Tibial artery (tissue), 4 donors: Measurements from ENCODE around the gene FAM187B.
"Not testable (repeated sequence)": the region's sequence is repeated elsewhere in the genome, so short reads cannot be mapped to it uniquely, and the experiment has no call there.

Experiments used
- DNase-seq, 2 donors: peaks; one replicate each; pipeline ENCODE4 v3.0.0-alpha.2; 2019
- H3K27ac ChIP-seq, 2 donors: fragments of 200-600 bp; sonication (generic) in 1 of 2; 1 replicate in 1 of 2; 2 replicates in 1 of 2; pipeline ENCODE4 v1.5.1; 2018 to 2019; ENCODE audit warnings: mild to moderate bottlenecking in 1 of 2
- H3K27me3 ChIP-seq, 2 donors: fragments of 200-600 bp; sonication (generic) in 1 of 2; one replicate each; pipeline versions ENCODE4 v1.5.1 to v1.6.0; 2016 to 2019
- H3K36me3 ChIP-seq, 3 donors: fragments of 200-600 bp; sonication (generic) in 2 of 3; one replicate each; pipeline ENCODE4 v1.5.1; 2016 to 2019; ENCODE audit warnings: mild to moderate bottlenecking in 2 of 3
- H3K4me1 ChIP-seq, 4 donors: fragments of 200-600 bp; sonication (generic) in 2 of 4; 1 replicate in 3 of 4; 2 replicates in 1 of 4; pipeline ENCODE4 v1.5.1; 2016 to 2019
- H3K4me3 ChIP-seq, 2 donors: fragments of 200-600 bp; sonication (generic) in 1 of 2; 1 replicate in 1 of 2; 2 replicates in 1 of 2; pipeline ENCODE4 v1.5.1; 2018 to 2019; ENCODE audit warnings: mild to moderate bottlenecking in 2 of 2
- H3K9me3 ChIP-seq, 3 donors: fragments of 200-600 bp; sonication (generic) in 1 of 3; one replicate each; pipeline ENCODE4 v1.5.1; 2016 to 2019
- CTCF ChIP-seq, 2 experiments: fragments of 200-600 bp in 1 of 2; fragments of 450-650 bp in 1 of 2; IDR thresholded peaks; one replicate each; pipeline ENCODE4 v1.5.1; 2017 to 2019; ENCODE audit warnings: antibody characterized with exemption in 2 of 2, mild to moderate bottlenecking in 1 of 2, moderate library complexity in 1 of 2
- intact Hi-C: fragments of 100-400 bp; cut with DNase I; formaldehyde crosslinking; loops from one replicate; pipeline ENCODE4 v1.15.0; 2023; ENCODE audit warnings: low total_unique reads

Gene FAM187B

DNA sequence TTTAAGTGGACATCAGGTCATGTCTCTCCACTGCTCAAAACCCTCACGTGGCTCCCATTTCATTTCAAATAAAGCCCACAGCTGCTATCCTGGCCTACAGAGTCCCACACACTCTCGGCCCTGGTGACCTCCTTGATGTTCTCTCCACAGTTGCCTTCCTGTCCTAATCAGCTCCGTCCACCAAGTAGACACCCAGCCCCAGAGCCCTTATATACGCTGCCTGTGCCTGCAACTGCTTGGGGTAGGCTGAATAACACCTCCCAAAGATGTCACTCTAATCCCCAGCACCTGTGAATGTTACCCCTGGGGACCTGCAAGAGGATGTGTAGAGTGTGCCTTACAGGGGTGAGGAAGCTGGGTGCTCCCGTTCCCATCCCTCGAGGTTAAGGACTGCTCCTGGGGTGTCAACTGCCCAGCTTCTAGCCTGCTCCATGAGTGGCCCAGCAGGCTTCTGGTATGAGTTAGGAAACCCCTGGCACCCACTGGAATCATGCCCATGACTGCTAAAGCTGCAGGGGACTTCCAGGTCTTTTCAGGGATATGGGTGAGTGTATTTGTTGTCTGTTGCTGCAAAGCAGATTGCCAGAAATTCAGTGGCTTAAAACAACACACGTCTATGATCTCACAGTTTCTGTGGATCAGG lies 6.0 kb downstream of the FAM187B start:
- H3K36me3 ChIP-seq: no peaks in the 10 kb centered on the region
- no peak for DNase-seq
- TF ChIP-seq CTCF (IDR thresholded peaks at IDR 0.05): no peak
- intact Hi-C loops: no loop called here
- H3K9me3 ChIP-seq: peaks cover 0 to 7% (median 0%) of the 10 kb centered on the region in 3 donors
- no peak overlapping the region for H3K4me3 ChIP-seq
- no peak overlapping the region for H3K27ac ChIP-seq
- peaks cover 0 to 35% of the 10 kb centered on the region in 2 donors for H3K27me3 ChIP-seq
- no peaks in the 10 kb centered on the region for H3K4me1 ChIP-seq

DNA sequence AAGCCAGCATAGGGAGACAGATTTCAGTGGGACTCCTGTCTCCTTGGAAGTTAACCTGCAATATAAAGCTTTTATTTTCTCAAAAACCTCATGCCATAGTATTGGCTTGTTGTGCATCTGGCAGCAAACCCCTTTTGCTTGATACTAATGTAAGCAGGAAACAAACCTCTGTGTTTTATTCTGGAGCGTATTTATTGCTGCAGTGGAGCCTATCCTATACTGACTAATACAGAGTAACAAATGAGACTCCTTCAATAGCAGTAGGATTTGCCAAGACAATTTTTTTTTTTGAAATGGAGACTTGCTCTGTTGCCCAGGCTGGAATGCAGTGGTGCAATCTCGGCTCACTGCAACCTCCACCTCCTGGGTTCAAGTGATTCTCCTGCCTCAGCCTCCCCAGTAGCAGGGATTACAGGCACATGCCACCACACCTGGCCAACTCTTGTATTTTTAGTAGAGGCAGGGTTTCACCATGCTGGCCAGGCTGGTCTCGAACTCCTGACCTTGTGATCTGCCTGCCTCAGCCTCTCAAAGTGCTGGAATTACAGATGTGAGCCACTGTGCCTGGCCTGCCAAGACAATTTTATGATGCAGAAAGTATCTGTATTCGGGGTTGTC lies 7.5 kb downstream of the FAM187B start:
- peaks cover 0 to 30% of the 10 kb centered on the region in 2 donors for H3K27me3 ChIP-seq
- intact Hi-C loops, H3K27ac ChIP-seq, H3K36me3 ChIP-seq, DNase-seq, H3K4me3 ChIP-seq, H3K9me3 ChIP-seq, H3K4me1 ChIP-seq: not testable (repeated sequence)

DNA sequence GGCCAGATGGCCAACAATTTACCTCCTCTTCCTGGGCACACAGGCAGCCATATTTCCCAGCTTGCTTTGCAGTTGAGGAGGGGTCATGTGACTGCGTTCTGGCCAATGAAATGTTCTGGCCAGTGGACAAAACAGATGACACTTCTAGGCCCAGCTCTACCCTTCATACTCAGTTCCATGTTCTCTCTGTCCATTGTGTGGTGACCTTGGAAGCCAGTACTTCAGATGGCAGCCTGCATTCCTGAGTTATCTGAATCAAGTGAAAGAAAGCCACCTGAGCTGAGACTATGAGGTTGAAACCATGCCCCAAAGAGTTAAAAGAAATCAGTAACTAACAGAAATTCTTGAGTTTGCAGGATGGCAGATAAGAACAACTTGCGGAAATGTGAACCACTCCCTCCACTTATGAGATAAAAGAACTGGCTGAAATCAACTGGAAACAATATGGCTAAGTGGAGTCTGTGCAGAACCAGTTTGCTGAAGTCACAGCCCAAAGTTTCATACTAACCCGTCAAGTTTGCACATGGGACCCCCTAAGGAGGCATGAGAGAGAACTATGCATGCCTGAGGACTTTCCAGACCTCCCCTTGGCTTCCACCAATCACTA lies 8.1 kb downstream of the FAM187B start:
- Histone ChIP-seq H3K27me3 (peaks cover 0 to 23% of the 10 kb centered on the region in 2 donors), H3K27ac (no peak overlapping the region), H3K4me3 (no peak overlapping the region), H3K36me3 (no peaks in the 10 kb centered on the region), H3K9me3 (peaks cover 0 to 7% (median 0%) of the 10 kb centered on the region in 3 donors), H3K4me1 (no peaks in the 10 kb centered on the region)
- intact Hi-C loops: no loop called here
- DNase-seq: no peak
- no peak for TF ChIP-seq CTCF (IDR thresholded peaks at IDR 0.05)

DNA sequence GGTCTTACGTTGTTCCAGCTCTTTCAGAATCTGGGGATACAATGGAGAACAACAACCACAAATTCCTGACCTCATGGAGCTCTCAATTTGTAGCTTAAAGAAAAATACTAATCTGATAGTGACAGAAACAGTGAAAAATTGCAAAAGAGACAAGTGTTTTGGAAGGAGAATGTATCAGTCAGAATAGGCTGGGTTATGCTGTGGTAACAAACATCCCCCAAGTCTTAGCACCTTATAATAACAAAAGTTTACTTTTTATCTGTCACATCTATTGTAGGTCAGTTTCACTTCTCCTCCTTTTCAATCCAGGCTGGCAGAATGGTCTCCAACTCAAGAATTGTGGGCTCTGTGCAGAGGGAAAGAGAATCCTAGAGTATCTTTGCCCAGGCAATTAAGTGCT lies 9.5 kb downstream of the FAM187B start:
- Histone ChIP-seq H3K27me3 (peaks cover 0 to 18% of the 10 kb centered on the region in 2 donors), H3K36me3 (no peaks in the 10 kb centered on the region), H3K4me1 (peaks cover 0 to 4% (median 4%) of the 10 kb centered on the region in 4 donors), H3K9me3 (peaks cover 0 to 7% (median 0%) of the 10 kb centered on the region in 3 donors), H3K27ac (no peak overlapping the region), H3K4me3 (no peak overlapping the region)
- TF ChIP-seq CTCF (IDR thresholded peaks at IDR 0.05): no peak
- intact Hi-C loops: no loop called here
- DNase-seq: no peak

DNA sequence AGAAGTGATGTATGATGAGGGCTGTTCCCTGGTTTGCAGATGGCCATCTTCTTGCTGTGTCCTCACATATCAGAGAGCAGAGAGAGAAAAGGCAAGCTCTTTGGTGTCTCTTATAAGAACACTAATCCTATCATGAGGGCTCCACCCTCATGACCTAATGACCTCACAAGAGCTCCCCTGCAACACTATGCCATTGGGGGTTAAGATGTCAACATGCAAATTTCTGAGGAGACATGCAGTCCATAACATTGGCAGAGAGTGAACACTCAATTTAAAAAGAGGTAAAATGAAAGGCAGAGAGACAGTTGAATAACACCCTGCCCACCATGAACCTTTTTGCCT lies 10.9 kb downstream of the FAM187B start:
- no peaks in the 10 kb centered on the region for H3K36me3 ChIP-seq
- no peak overlapping the region for H3K4me3 ChIP-seq
- no peak for TF ChIP-seq CTCF (IDR thresholded peaks at IDR 0.05)
- no peak for DNase-seq
- peaks cover 0 to 9% of the 10 kb centered on the region in 2 donors for H3K27me3 ChIP-seq
- peaks cover 0 to 17% (median 7%) of the 10 kb centered on the region in 4 donors for H3K4me1 ChIP-seq
- no peak overlapping the region for H3K27ac ChIP-seq
- peaks cover 0 to 7% (median 0%) of the 10 kb centered on the region in 3 donors for H3K9me3 ChIP-seq
- intact Hi-C loops: no loop called here
